GM12878 (cell line): ENCODE data around the gene MAN1B1. TPM values are rescaled to one million over a fixed set of nuclear protein-coding genes. Genes with fewer than 3 reads are reported as not detected.

Source experiments
- ATAC-seq: fragments of 200-7000 bp; cut with Tn5 transposase; 3 replicates; pipeline ENCODE4 v1.9.1; 2020; ENCODE audit warnings: mild to moderate bottlenecking, moderate library complexity
- BruUV-seq: library from RNA; stranded (reverse); fragments of 400-500 nt; replicated peaks from 2 replicates; lab custom pipeline; 2021; lab: Mats Ljungman, UMichigan
- CTCF ChIA-PET: fragments of 300-600 bp; sonication (Branson Sonifier 250); formaldehyde crosslinking; extraction: SDS; loops from one replicate; lab custom pipeline; 2021; ENCODE audit warnings: inconsistent platforms; lab: Yijun Ruan, JAX
- POLR2A ChIA-PET: fragments of 350-600 bp; formaldehyde crosslinking; extraction: SDS; loops from one replicate; lab custom pipeline; 2021; ENCODE audit warnings: inconsistent platforms; lab: Charles Lee
- RAD21 ChIA-PET: fragments of 300-600 bp; sonication (Branson Sonifier 250); formaldehyde crosslinking; loops from one replicate; lab custom pipeline; 2023; ENCODE audit warnings: antibody characterized with exemption; ENCODE audit not compliant: unreplicated experiment; lab: Charles Lee
- SMC1A ChIA-PET: fragments of 300-600 bp; sonication (Branson Sonifier 250); formaldehyde crosslinking; loops from one replicate; lab custom pipeline; 2023; ENCODE audit not compliant: unreplicated experiment, uncharacterized antibody; lab: Charles Lee
- DNase-seq: peaks from one replicate; pipeline ENCODE4 v3.0.0-alpha.2; 2011; ENCODE audit warnings: low read depth, low spot score
- FAIRE-seq: peaks from 3 replicates; lab custom pipeline; 2011; peaks lifted over from hg19 to GRCh38; lab: Jason Lieb, UNC
- H2AFZ ChIP-seq: 2 replicates; pipeline ENCODE4 v1.6.0; 2011; ENCODE audit warnings: low read depth, low read length, control low read depth; ENCODE audit not compliant: control insufficient read depth
- H3K27ac ChIP-seq: 2 replicates; pipeline ENCODE4 v1.5.1; 2011; ENCODE audit warnings: control low read depth; ENCODE audit not compliant: control insufficient read depth, insufficient read depth
- H3K27me3 ChIP-seq, 2 experiments: replicated peaks in 1 of 2; 2 replicates each; pipeline versions ENCODE4 v1.6.0 to v1.6.1; 2011; ENCODE audit warnings: low read length in 1 of 2; ENCODE audit not compliant: control insufficient read depth in 2 of 2, insufficient read depth in 2 of 2
- H3K36me3 ChIP-seq, 2 experiments: 2 replicates each; pipeline ENCODE4 v1.5.1; 2011; ENCODE audit warnings: low read length in 1 of 2; ENCODE audit not compliant: control insufficient read depth in 2 of 2, insufficient read depth in 2 of 2
- H3K4me1 ChIP-seq: 2 replicates; pipeline ENCODE4 v1.6.1; 2011; ENCODE audit warnings: mild to moderate bottlenecking, low read length, moderate library complexity, mixed read lengths; ENCODE audit not compliant: control insufficient read depth, insufficient read depth
- H3K4me2 ChIP-seq: 2 replicates; pipeline ENCODE4 v1.6.0; 2011; ENCODE audit warnings: control low read depth; ENCODE audit not compliant: control insufficient read depth, insufficient read depth
- H3K4me3 ChIP-seq: fragments of 200-600 bp; sonication (generic); 2 replicates; pipeline ENCODE4 v1.5.1; 2016
- H3K79me2 ChIP-seq: 2 replicates; pipeline ENCODE4 v1.6.0; 2011; ENCODE audit warnings: low read length; ENCODE audit not compliant: control insufficient read depth, insufficient read depth
- H3K9ac ChIP-seq: 2 replicates; pipeline ENCODE4 v1.8.0; 2011; ENCODE audit warnings: low read length, control low read depth, mixed read lengths; ENCODE audit not compliant: control insufficient read depth, insufficient read depth
- H3K9me3 ChIP-seq: replicated peaks from 3 replicates; pipeline ENCODE4 v1.5.1; 2011; ENCODE audit warnings: mild to moderate bottlenecking, low read length; ENCODE audit not compliant: control insufficient read depth, insufficient read depth
- H4K20me1 ChIP-seq: 2 replicates; pipeline ENCODE4 v1.6.0; 2011; ENCODE audit not compliant: control insufficient read depth, insufficient read depth
- DPF2 ChIP-seq: fragments of 450-650 bp; IDR thresholded peaks from 2 replicates; pipeline ENCODE4 v1.6.1; 2017; ENCODE audit warnings: mild to moderate bottlenecking
- FOS ChIP-seq: IDR thresholded peaks from 3 replicates; pipeline ENCODE4 v1.6.1; 2011; ENCODE audit warnings: borderline replicate concordance; ENCODE audit not compliant: insufficient read length; ENCODE audit errors: extremely low read depth
- NRF1 ChIP-seq: conservative IDR thresholded peaks from 2 replicates; pipeline ENCODE4 v1.6.1; 2011; ENCODE audit warnings: mild to moderate bottlenecking, low read depth, low read length, improper control_type of control experiment
- PAX5 ChIP-seq: IDR thresholded peaks from 2 replicates; pipeline ENCODE4 v1.6.1; 2011; ENCODE audit warnings: low read depth, low read length, borderline replicate concordance
- RUNX3 ChIP-seq: IDR thresholded peaks from 2 replicates; pipeline ENCODE4 v1.6.1; 2012; ENCODE audit warnings: low read length, inconsistent platforms
- SPI1 ChIP-seq: IDR thresholded peaks from 2 replicates; pipeline ENCODE4 v1.6.1; 2011; ENCODE audit warnings: low read depth, mild to moderate bottlenecking, low read length, moderate library complexity, borderline replicate concordance; ENCODE audit not compliant: insufficient read depth
- SREBF2 ChIP-seq: IDR thresholded peaks from 2 replicates; pipeline ENCODE4 v1.6.1; 2012; ENCODE audit warnings: mild to moderate bottlenecking, low read length
- TCF12 ChIP-seq: IDR thresholded peaks from 2 replicates; pipeline ENCODE4 v1.6.1; 2011; ENCODE audit warnings: low read depth, mild to moderate bottlenecking, low read length
- TCF3 ChIP-seq: IDR thresholded peaks from 2 replicates; pipeline ENCODE4 v1.6.1; 2012; ENCODE audit warnings: low read depth, mild to moderate bottlenecking, low read length, borderline replicate concordance; ENCODE audit not compliant: insufficient read depth
- TCF7 ChIP-seq: IDR thresholded peaks from 2 replicates; pipeline ENCODE4 v1.6.1; 2014; ENCODE audit warnings: antibody characterized with exemption, borderline replicate concordance
- YBX1 ChIP-seq: fragments of 450-650 bp; IDR thresholded peaks from 2 replicates; pipeline ENCODE4 v1.6.1; 2016; ENCODE audit warnings: antibody characterized with exemption
- WGBS: methylation state at CpG from one replicate; pipeline ENCODE4 v1.1.6; 2016; ENCODE audit warnings: low lambda C conversion rate; ENCODE audit not compliant: insufficient replicate concordance, insufficient coverage; ENCODE audit errors: missing lambda C conversion rate; 5-methylcytosine and 5-hydroxymethylcytosine counted together
- in situ Hi-C: fragments of 300-500 bp; cut with MboI; formaldehyde crosslinking; loops from 9 replicates; pipeline ENCODE4 v1.14.3; 2018; ENCODE audit warnings: mixed read lengths
- intact Hi-C: fragments of 100-400 bp; cut with micrococcal nuclease; formaldehyde crosslinking; loops from one replicate; pipeline ENCODE4 v1.14.2; 2022; ENCODE audit not compliant: unreplicated experiment
- polyA plus RNA-seq, 11 experiments: library from polyadenylated mRNA; depleted of rRNA in 4 of 11; unstranded in 6 of 11; stranded (reverse) in 5 of 11; fragments of >200 nt; fragmentation: Nextera tagmentation in 4 of 11; fragmentation: Illumina TruSeq in 1 of 11; extraction: Ambion mirVana in 4 of 11; extraction: Trizol in 1 of 11; gene quantifications; 1 replicate in 1 of 11; 2 replicates in 10 of 11; pipeline versions ENCODE4 v1.2.1 to v1.2.3, GENCODE V29; 2011 to 2016; ENCODE audit warnings: inconsistent platforms in 2 of 11, missing spikeins in 2 of 11, low read depth in 1 of 11
- total RNA-seq, 4 experiments: library from RNA; depleted of rRNA in 3 of 4; stranded (reverse); fragments of >200 nt in 3 of 4; fragmentation: Illumina TruSeq in 1 of 4; extraction: Trizol in 1 of 4; gene quantifications; 2 replicates each; pipeline versions ENCODE4 v1.2.1 to v1.2.3, GENCODE V29; 2013 to 2021
- TF ChIP-seq, protein P1 (sequence below): IDR thresholded peaks from 2 replicates; pipeline ENCODE4 v1.6.1; 2011; ENCODE audit warnings: low read depth, mild to moderate bottlenecking, low read length, moderate library complexity, borderline replicate concordance; ENCODE audit errors: extremely low read depth
- TF ChIP-seq, protein P2 (sequence below): fragments of 450-650 bp; IDR thresholded peaks from 2 replicates; pipeline ENCODE4 v1.6.1; 2017; ENCODE audit warnings: mild to moderate bottlenecking, moderate library complexity
- TF ChIP-seq, protein P3 (sequence below): IDR thresholded peaks from 2 replicates; pipeline ENCODE4 v1.6.1; 2011; ENCODE audit warnings: borderline replicate concordance, low read depth, mild to moderate bottlenecking, moderate library complexity, low read length; ENCODE audit not compliant: insufficient read depth, poor library complexity, severe bottlenecking
- TF ChIP-seq, protein P4 (sequence below): fragments of 450-650 bp; conservative IDR thresholded peaks from 2 replicates; pipeline ENCODE4 v1.6.1; 2017; ENCODE audit warnings: mild to moderate bottlenecking, moderate library complexity

MAN1B1 gene
- total and polyA plus RNA-seq, 10 of the 15 experiments (the other 5 are each of a cell fraction or from before 2014, with no cell fraction given), result 0.71 to 34.1 (median 22.7) TPM

DNA sequence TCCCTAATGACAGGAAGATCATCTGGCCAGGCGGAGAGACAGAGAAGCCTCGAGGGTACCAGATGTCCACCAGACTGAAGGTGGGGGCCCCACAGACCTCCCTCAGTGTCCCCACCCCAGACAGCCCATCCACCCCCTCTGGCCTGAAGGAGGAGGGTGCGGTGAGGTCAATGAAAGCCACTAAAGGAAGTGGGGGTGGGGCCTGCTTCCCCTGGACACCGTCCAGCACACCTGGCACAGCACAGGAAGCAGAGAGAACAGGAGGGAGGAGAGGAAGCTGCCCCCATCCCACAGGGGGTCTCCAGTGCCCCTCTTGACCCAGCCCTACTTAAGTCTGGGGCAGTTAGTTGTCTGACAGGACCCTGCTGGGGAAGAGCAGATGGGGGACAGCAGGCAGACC is 71.8 kb downstream of the MAN1B1 start:
- Histone ChIP-seq H3K4me2 (peak overlapping the region; percentile 39), H3K9me3 (no peaks in the 10 kb centered on the region; the same call in 2 of the 3 replicates), H3K36me3 (no peaks in the 10 kb centered on the region), H3K27me3 (no peaks in the 10 kb centered on the region), H3K79me2 (no peaks in the 10 kb centered on the region), H3K9ac (no peak overlapping the region), H4K20me1 (no peaks in the 10 kb centered on the region), H3K4me3 (0 out of 2 replicates have a peak overlapping the region, but pooled peaks have one; percentile 31), H3K4me1 (peaks cover 28% of the 10 kb centered on the region), H3K27ac (no peak overlapping the region), H2AFZ (no peak overlapping the region)
- in situ Hi-C loops, result no loop called here
- SMC1A ChIA-PET, result interaction anchor here (0.6 kb wide), 1 partner anchor 8 kb away, joined by 4 read pairs; no protein-coding TSS in a partner anchor
- ATAC-seq (peak; percentile 36), FAIRE-seq (no peak), DNase-seq (no peak)
- CTCF ChIA-PET, result interaction anchor here (1.1 kb wide), 1 partner anchor 8 kb away, joined by 5 read pairs; no protein-coding TSS in a partner anchor
- 26% methylated on average over 4 of the region's 4 CpGs for WGBS
- POLR2A ChIA-PET, result interaction anchor here (0.7 to 3.7 kb wide), 8 partner anchors 8 to 119 kb away, joined by 3 to 37 read pairs (median 12); partner anchors contain the start of genes ANAPC2, LRRC26, RNF208 and SSNA1
- BruUV-seq, result no TSS peak
- RAD21 ChIA-PET, result interaction anchor here (1.2 to 1.6 kb wide), 3 partner anchors 8 to 30 kb away, joined by 6 to 11 read pairs (median 6); partner anchors contain the start of genes ANAPC2 and SSNA1
- intact Hi-C loops, result no loop called here
- no peak for TF ChIP-seq FOS
- TF ChIP-seq NRF1, result no peak
- peak; percentile 8; the same call in 1 of the 2 replicates for TF ChIP-seq SPI1
- peak; percentile 58; the same call in 1 of the 2 replicates for TF ChIP-seq TCF3
- TF ChIP-seq TCF7, result no peak
- TF ChIP-seq TCF12, result 0 out of 2 replicates have a peak, but pooled peaks have one; percentile 72
- TF ChIP-seq, protein P1, sequence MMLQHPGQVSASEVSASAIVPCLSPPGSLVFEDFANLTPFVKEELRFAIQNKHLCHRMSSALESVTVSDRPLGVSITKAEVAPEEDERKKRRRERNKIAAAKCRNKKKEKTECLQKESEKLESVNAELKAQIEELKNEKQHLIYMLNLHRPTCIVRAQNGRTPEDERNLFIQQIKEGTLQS, result no peak
- TF ChIP-seq, protein P2, sequence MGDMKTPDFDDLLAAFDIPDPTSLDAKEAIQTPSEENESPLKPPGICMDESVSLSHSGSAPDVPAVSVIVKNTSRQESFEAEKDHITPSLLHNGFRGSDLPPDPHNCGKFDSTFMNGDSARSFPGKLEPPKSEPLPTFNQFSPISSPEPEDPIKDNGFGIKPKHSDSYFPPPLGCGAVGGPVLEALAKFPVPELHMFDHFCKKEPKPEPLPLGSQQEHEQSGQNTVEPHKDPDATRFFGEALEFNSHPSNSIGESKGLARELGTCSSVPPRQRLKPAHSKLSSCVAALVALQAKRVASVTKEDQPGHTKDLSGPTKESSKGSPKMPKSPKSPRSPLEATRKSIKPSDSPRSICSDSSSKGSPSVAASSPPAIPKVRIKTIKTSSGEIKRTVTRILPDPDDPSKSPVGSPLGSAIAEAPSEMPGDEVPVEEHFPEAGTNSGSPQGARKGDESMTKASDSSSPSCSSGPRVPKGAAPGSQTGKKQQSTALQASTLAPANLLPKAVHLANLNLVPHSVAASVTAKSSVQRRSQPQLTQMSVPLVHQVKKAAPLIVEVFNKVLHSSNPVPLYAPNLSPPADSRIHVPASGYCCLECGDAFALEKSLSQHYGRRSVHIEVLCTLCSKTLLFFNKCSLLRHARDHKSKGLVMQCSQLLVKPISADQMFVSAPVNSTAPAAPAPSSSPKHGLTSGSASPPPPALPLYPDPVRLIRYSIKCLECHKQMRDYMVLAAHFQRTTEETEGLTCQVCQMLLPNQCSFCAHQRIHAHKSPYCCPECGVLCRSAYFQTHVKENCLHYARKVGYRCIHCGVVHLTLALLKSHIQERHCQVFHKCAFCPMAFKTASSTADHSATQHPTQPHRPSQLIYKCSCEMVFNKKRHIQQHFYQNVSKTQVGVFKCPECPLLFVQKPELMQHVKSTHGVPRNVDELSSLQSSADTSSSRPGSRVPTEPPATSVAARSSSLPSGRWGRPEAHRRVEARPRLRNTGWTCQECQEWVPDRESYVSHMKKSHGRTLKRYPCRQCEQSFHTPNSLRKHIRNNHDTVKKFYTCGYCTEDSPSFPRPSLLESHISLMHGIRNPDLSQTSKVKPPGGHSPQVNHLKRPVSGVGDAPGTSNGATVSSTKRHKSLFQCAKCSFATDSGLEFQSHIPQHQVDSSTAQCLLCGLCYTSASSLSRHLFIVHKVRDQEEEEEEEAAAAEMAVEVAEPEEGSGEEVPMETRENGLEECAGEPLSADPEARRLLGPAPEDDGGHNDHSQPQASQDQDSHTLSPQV, result no peak
- TF ChIP-seq PAX5, result no peak
- TF ChIP-seq, protein P3, sequence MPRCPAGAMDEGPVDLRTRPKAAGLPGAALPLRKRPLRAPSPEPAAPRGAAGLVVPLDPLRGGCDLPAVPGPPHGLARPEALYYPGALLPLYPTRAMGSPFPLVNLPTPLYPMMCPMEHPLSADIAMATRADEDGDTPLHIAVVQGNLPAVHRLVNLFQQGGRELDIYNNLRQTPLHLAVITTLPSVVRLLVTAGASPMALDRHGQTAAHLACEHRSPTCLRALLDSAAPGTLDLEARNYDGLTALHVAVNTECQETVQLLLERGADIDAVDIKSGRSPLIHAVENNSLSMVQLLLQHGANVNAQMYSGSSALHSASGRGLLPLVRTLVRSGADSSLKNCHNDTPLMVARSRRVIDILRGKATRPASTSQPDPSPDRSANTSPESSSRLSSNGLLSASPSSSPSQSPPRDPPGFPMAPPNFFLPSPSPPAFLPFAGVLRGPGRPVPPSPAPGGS, result no peak
- peak; percentile 54 for TF ChIP-seq RUNX3
- TF ChIP-seq YBX1, result no peak
- no peak for TF ChIP-seq DPF2
- TF ChIP-seq, protein P4, sequence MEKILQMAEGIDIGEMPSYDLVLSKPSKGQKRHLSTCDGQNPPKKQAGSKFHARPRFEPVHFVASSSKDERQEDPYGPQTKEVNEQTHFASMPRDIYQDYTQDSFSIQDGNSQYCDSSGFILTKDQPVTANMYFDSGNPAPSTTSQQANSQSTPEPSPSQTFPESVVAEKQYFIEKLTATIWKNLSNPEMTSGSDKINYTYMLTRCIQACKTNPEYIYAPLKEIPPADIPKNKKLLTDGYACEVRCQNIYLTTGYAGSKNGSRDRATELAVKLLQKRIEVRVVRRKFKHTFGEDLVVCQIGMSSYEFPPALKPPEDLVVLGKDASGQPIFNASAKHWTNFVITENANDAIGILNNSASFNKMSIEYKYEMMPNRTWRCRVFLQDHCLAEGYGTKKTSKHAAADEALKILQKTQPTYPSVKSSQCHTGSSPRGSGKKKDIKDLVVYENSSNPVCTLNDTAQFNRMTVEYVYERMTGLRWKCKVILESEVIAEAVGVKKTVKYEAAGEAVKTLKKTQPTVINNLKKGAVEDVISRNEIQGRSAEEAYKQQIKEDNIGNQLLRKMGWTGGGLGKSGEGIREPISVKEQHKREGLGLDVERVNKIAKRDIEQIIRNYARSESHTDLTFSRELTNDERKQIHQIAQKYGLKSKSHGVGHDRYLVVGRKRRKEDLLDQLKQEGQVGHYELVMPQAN, result no peak
- TF ChIP-seq SREBF2, result no peak
